ENCODE results near the gene NDUFA8. TPM values are rescaled to one million over a fixed set of nuclear protein-coding genes. Genes with fewer than 3 reads are reported as not detected.

The NDUFA8 gene
- total RNA-seq, 4 donors from 2014 or later, result 18.0 to 26.0 (median 22.5) TPM

DNA sequence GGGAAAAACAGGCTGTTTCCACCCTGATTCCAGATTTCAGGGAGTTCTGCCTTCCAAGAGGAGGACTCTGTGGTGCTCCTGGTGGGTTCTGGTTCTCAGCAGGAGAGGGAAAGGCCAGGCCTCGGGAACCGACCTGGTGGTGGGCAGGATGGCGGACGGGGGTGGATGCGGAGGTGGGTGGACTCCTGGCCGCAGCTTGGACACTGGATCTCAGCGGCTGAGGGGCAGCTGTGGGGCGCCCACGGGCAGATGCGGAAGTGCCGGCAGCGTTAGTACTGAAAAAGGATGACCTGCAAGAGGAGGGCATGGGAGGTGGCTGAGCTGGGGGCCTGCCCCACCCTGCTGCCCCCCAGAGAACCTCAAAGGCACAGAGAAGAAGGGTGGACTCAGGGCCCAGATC, 44.9 kb upstream of the NDUFA8 start:
- no peak overlapping the region for H3K27ac ChIP-seq
- peaks cover 0 to 5% of the 10 kb centered on the region in 2 donors for H3K27me3 ChIP-seq
- TF ChIP-seq EP300 (IDR thresholded peaks at IDR 0.05) (no peak), POLR2A (IDR thresholded peaks at IDR 0.05) (no peak)
- TF ChIP-seq, protein P1, sequence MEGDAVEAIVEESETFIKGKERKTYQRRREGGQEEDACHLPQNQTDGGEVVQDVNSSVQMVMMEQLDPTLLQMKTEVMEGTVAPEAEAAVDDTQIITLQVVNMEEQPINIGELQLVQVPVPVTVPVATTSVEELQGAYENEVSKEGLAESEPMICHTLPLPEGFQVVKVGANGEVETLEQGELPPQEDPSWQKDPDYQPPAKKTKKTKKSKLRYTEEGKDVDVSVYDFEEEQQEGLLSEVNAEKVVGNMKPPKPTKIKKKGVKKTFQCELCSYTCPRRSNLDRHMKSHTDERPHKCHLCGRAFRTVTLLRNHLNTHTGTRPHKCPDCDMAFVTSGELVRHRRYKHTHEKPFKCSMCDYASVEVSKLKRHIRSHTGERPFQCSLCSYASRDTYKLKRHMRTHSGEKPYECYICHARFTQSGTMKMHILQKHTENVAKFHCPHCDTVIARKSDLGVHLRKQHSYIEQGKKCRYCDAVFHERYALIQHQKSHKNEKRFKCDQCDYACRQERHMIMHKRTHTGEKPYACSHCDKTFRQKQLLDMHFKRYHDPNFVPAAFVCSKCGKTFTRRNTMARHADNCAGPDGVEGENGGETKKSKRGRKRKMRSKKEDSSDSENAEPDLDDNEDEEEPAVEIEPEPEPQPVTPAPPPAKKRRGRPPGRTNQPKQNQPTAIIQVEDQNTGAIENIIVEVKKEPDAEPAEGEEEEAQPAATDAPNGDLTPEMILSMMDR (IDR thresholded peaks at IDR 0.05), result no peak
- WGBS, 2 donors, result 73 to 82% methylated on average over 12 of the region's 12 CpGs
- H3K4me1 ChIP-seq, result peaks cover 0 to 9% (median 0%) of the 10 kb centered on the region in 4 donors
- H3K9me3 ChIP-seq, result no peaks in the 10 kb centered on the region
- H3K4me3 ChIP-seq, result no peak overlapping the region
- no peak for DNase-seq (ENCODE audit: low spot score in 2 of 2)
- H3K36me3 ChIP-seq, result no peaks in the 10 kb centered on the region

DNA sequence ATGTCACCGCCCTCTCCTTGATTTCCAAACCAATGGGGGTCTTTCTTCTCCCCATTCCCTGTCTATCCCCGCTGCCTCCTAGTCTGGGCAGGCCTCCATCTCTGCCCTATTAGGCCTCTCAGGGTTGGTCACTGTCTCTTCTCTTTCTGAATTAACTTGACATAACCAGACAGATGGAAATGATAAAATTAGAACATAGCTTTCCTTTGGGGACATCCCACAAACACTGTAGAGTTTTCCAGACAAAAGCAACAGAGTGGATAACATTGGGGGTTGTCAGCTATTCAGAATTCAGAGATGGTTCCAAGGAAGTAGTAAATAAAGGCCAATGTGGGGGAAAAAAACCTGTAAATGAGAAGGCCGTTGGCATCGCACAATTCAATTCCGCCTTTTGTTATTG, 44.5 kb upstream of the NDUFA8 start:
- Histone ChIP-seq H3K27me3 (peaks cover 0 to 1% of the 10 kb centered on the region in 2 donors), H3K27ac (no peak overlapping the region), H3K9me3 (no peaks in the 10 kb centered on the region), H3K36me3 (no peaks in the 10 kb centered on the region), H3K4me1 (peaks cover 0 to 9% (median 0%) of the 10 kb centered on the region in 4 donors), H3K4me3 (no peak overlapping the region)
- TF ChIP-seq EP300 (IDR thresholded peaks at IDR 0.05) (no peak), POLR2A (IDR thresholded peaks at IDR 0.05) (no peak)
- TF ChIP-seq, protein P1 (IDR thresholded peaks at IDR 0.05), result no peak
- WGBS, 2 donors, result 78% methylated on average over 5 of the region's 5 CpGs
- no peak for DNase-seq (ENCODE audit: low spot score in 2 of 2)

DNA sequence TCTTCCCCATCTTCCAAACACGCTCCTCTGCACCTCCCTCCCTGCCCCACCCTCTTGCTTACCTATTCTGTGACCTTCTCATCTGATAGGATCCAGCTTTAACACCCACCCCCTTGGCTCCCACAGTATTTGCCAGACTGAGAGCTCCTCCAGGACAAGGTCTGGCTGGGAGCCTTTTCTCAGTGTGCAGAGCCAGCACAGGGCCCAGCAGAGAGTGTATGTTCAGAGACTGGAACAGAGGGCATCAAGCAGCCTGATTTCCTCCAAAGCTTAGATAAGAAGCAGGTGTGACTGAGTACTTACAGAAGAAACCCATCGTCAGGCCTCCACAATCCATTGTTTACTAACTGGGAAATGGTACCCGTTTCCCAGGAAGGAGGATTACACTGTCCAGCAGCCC, 42.5 kb upstream of the NDUFA8 start:
- no peak for DNase-seq (ENCODE audit: low spot score in 2 of 2)
- WGBS, 2 donors, result 63 to 85% methylated on average over 3 of the region's 3 CpGs
- Histone ChIP-seq H3K36me3 (no peaks in the 10 kb centered on the region), H3K27ac (no peak overlapping the region), H3K4me1 (peaks cover 0 to 9% (median 0%) of the 10 kb centered on the region in 4 donors), H3K27me3 (peaks cover 0 to 13% of the 10 kb centered on the region in 2 donors), H3K4me3 (no peak overlapping the region), H3K9me3 (no peaks in the 10 kb centered on the region)
- TF ChIP-seq, protein P1 (IDR thresholded peaks at IDR 0.05), result no peak
- no peak for TF ChIP-seq EP300 (IDR thresholded peaks at IDR 0.05)
- TF ChIP-seq POLR2A (IDR thresholded peaks at IDR 0.05), result no peak

DNA sequence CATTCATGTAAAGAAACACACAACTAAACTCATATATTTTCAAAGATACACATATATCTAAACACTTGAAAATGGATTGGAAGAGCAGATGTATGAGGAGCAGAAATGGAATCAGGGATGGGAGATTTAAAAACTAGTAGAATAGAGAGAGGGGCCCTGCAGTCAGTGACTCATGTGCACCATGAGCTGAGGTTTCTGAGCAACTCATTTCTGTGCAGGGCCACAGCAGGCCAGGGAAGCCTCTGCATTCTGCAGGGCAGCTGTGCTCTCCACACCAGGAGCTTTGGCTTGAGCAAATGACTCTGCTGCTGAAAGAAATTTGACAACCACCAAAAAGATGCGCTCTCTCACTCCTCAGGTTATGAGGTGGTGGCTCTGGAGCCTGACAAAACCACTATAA, 42.1 kb upstream of the NDUFA8 start:
- Histone ChIP-seq H3K4me1 (peaks cover 0 to 8% (median 0%) of the 10 kb centered on the region in 4 donors), H3K27ac (no peak overlapping the region), H3K4me3 (no peak overlapping the region), H3K27me3 (peaks cover 0 to 17% of the 10 kb centered on the region in 2 donors), H3K9me3 (no peaks in the 10 kb centered on the region), H3K36me3 (no peaks in the 10 kb centered on the region)
- no peak for DNase-seq (ENCODE audit: low spot score in 2 of 2)
- TF ChIP-seq POLR2A (IDR thresholded peaks at IDR 0.05) (no peak), EP300 (IDR thresholded peaks at IDR 0.05) (no peak)
- TF ChIP-seq, protein P1 (IDR thresholded peaks at IDR 0.05), result no peak
- 95 to 100% methylated on average over 1 of the region's 1 CpG for WGBS, 2 donors

DNA sequence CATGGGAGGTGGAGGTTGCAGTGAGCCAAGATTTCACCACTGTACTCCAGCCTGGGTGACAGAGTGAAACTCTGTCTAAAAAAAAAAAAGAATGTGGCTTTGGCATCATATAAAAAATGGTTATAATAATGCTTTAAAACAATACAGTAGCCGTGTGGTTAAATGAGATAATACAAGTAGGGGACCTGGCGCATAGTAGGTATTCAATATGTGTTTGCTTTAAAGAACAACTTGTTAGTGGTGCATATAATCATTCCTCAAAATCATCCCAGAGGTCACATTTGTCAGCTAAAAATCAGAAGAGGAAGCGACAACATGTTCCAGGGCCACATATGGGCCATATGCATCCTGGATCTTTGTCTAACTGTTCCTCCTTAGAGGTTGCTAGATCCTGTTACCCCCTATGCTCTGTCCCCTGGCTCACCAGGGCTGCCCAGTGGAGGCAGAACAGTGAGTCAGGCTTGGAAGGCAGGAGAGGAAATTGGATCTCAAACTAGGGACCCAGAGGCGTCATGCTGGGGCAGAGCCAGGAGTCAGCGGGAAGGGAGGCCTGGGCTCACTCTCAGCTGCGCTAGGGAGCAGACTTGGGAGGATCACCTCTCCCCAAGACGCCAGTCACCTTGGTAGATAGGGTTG, 41.5 kb upstream of the NDUFA8 start:
- TF ChIP-seq, protein P1 (IDR thresholded peaks at IDR 0.05), result no peak
- TF ChIP-seq POLR2A (IDR thresholded peaks at IDR 0.05) (no peak), EP300 (IDR thresholded peaks at IDR 0.05) (no peak)
- Histone ChIP-seq H3K4me3 (no peak overlapping the region), H3K36me3 (no peaks in the 10 kb centered on the region), H3K27me3 (peaks cover 0 to 17% of the 10 kb centered on the region in 2 donors), H3K4me1 (peaks cover 0 to 3% (median 0%) of the 10 kb centered on the region in 4 donors), H3K9me3 (no peaks in the 10 kb centered on the region), H3K27ac (no peak overlapping the region)
- DNase-seq (ENCODE audit: low spot score in 2 of 2), result no peak
- WGBS, 2 donors, result 76 to 79% methylated on average over 7 of the region's 7 CpGs
